Measurements from ENCODE around the gene FBXO31. TPM values are rescaled to one million over a fixed set of nuclear protein-coding genes. Genes with fewer than 3 reads are reported as not detected.

Gene FBXO31
- total and polyA plus RNA-seq, 2 donors (not counting 3 experiments of a cell fraction or from before 2014, with no cell fraction given) = 17.1 to 31.8 TPM

GRCh38 chr16:87382023-87382785 is 1.4 kb downstream of the FBXO31 start:
- Histone ChIP-seq H3K4me3 (replicated peaks in 1 of 3; ENCODE audit: insufficient read depth in 1 of 3, low read depth in 1 of 3, low read length in 3 of 3) (peak overlapping the region in 2 of 3 experiments; percentile 56 to 77), H3K9me3 (replicated peaks; ENCODE audit: control insufficient read depth, insufficient read depth, low read length) (no peaks in the 10 kb centered on the region), H3K4me1 (ENCODE audit: control insufficient read depth, extremely low read depth, insufficient read depth, low read length) (peaks cover 12% of the 10 kb centered on the region), H3K9me1 (replicated peaks; ENCODE audit: control insufficient read depth, extremely low read depth, insufficient read depth, low read length) (no peaks in the 10 kb centered on the region), H3K79me2 (ENCODE audit: control insufficient read depth, insufficient read depth, low read length) (peaks cover 47% of the 10 kb centered on the region), H3K27ac (ENCODE audit: insufficient read depth, low read depth, low read length) (no peak overlapping the region), H4K20me1 (replicated peaks; ENCODE audit: control insufficient read depth, extremely low read depth, insufficient read depth, low read length) (peaks cover 2% of the 10 kb centered on the region), H2AFZ (ENCODE audit: low read depth, low read length) (peak overlapping the region; percentile 21), H3K27me3 (ENCODE audit: control insufficient read depth in 2 of 2, insufficient read depth in 2 of 2, low read length in 2 of 2) (no peaks in the 10 kb centered on the region), H3K9ac (replicated peaks; ENCODE audit: extremely low read depth, insufficient read depth, low read length) (peak overlapping the region; percentile 48), H3K4me2 (ENCODE audit: insufficient read depth, low read length) (peak overlapping the region; percentile 91), H3K36me3 (ENCODE audit: control insufficient read depth in 2 of 2, extremely low read depth in 1 of 2, insufficient read depth in 2 of 2, low read length in 2 of 2) (no peaks in the 10 kb centered on the region)
- dilution Hi-C loops (cut with MboI; ENCODE audit: extremely low pct_ligation_motif_present, low sequenced_read_pairs) = no loop called here
- DNase-seq (ENCODE audit: low read depth, low spot score) = no peak
- ChIA-PET POLR2A (no interaction called here), CTCF (interaction anchor here (1.5 to 3.9 kb wide), 4 partner anchors 12 to 84 kb away, joined by 5 to 21 read pairs (median 11); partner anchors contain the start of gene C16orf95)
- peak; percentile 18 for FAIRE-seq
- intact Hi-C loops (cut with micrococcal nuclease) = loop anchor here (2.0 to 10.0 kb wide), 3 partner anchors 65 to 717 kb away; partner anchors contain the start of gene C16orf95
- no TSS peak for BruUV-seq (replicated peaks)
- no peak for TF ChIP-seq JUN (IDR thresholded peaks at IDR 0.05; ENCODE audit: borderline replicate concordance, insufficient read depth, insufficient read length, low read depth)
- TF ChIP-seq POLR2A (IDR thresholded peaks at IDR 0.05; ENCODE audit: low read depth, low read length) = no peak
- TF ChIP-seq GATA2 (IDR thresholded peaks at IDR 0.05; ENCODE audit: insufficient read depth, insufficient read length, low read depth, low read length) = no peak

DNA sequence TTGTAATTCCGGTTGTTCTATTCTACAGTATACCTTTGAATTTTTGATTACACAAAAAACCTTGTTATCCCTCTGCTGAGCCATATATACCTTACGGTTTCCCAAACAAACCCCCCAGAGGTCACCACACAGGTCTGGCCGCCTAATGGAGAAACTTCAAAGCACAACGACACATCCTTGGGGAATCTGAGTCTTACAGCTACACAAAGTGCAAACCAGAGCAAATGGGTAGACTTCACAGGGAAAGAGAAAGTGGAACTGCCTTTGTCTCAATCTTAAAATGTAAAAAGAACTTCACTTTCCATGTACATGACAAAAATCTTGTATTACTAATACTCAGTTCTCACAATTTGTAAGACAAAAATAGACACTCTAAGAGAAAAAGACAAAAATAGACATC is 2.7 kb downstream of the FBXO31 start:
- intact Hi-C loops (cut with micrococcal nuclease) (loop anchor here (10.0 kb wide), 2 partner anchors 316 to 716 kb away; no protein-coding TSS in a partner anchor), dilution Hi-C loops (cut with MboI; ENCODE audit: extremely low pct_ligation_motif_present, low sequenced_read_pairs) (no loop called here)
- ChIA-PET CTCF (interaction anchor here (1.5 kb wide), 1 partner anchor 63 kb away, joined by 5 read pairs; the partner anchor contains the start of gene C16orf95), POLR2A (no interaction called here)
- Histone ChIP-seq H3K9me1 (replicated peaks; ENCODE audit: control insufficient read depth, extremely low read depth, insufficient read depth, low read length) (no peaks in the 10 kb centered on the region), H3K27ac (ENCODE audit: insufficient read depth, low read depth, low read length) (no peak overlapping the region), H3K79me2 (ENCODE audit: control insufficient read depth, insufficient read depth, low read length) (peaks cover 55% of the 10 kb centered on the region), H3K9me3 (replicated peaks; ENCODE audit: control insufficient read depth, insufficient read depth, low read length) (no peaks in the 10 kb centered on the region), H3K4me2 (ENCODE audit: insufficient read depth, low read length) (no peak overlapping the region), H3K4me3 (replicated peaks in 1 of 3; ENCODE audit: insufficient read depth in 1 of 3, low read depth in 1 of 3, low read length in 3 of 3) (no peak overlapping the region), H3K36me3 (ENCODE audit: control insufficient read depth in 2 of 2, extremely low read depth in 1 of 2, insufficient read depth in 2 of 2, low read length in 2 of 2) (no peaks in the 10 kb centered on the region), H3K4me1 (ENCODE audit: control insufficient read depth, extremely low read depth, insufficient read depth, low read length) (peaks cover 22% of the 10 kb centered on the region), H2AFZ (ENCODE audit: low read depth, low read length) (no peak overlapping the region), H4K20me1 (replicated peaks; ENCODE audit: control insufficient read depth, extremely low read depth, insufficient read depth, low read length) (peaks cover 2% of the 10 kb centered on the region), H3K9ac (replicated peaks; ENCODE audit: extremely low read depth, insufficient read depth, low read length) (no peak overlapping the region), H3K27me3 (ENCODE audit: control insufficient read depth in 2 of 2, insufficient read depth in 2 of 2, low read length in 2 of 2) (no peaks in the 10 kb centered on the region)
- BruUV-seq (replicated peaks) = no TSS peak
- no peak for DNase-seq (ENCODE audit: low read depth, low spot score)
- TF ChIP-seq FOS (IDR thresholded peaks at IDR 0.05; ENCODE audit: borderline replicate concordance, insufficient read depth, low read length) = no peak
- TF ChIP-seq EZH2 (IDR thresholded peaks at IDR 0.05; ENCODE audit: borderline replicate concordance, low read depth, low read length, severe bottlenecking) = no peak
- no peak for TF ChIP-seq CTCF (IDR thresholded peaks at IDR 0.05; ENCODE audit: extremely low read depth in 1 of 2, insufficient read depth in 1 of 2, low read depth in 1 of 2, low read length in 2 of 2)
- no peak for TF ChIP-seq GATA2 (IDR thresholded peaks at IDR 0.05; ENCODE audit: insufficient read depth, insufficient read length, low read depth, low read length)
- TF ChIP-seq JUN (IDR thresholded peaks at IDR 0.05; ENCODE audit: borderline replicate concordance, insufficient read depth, insufficient read length, low read depth) = no peak
- TF ChIP-seq POLR2A (IDR thresholded peaks at IDR 0.05; ENCODE audit: low read depth, low read length) = no peak
- TF ChIP-seq POLR2AphosphoS5 (IDR thresholded peaks at IDR 0.05; ENCODE audit: insufficient read depth, low read depth, low read length) = no peak
- no peak for TF ChIP-seq MAX (IDR thresholded peaks at IDR 0.05; ENCODE audit: insufficient read depth, insufficient read length)
- no peak for TF ChIP-seq MYC (IDR thresholded peaks at IDR 0.05; ENCODE audit: low read depth, low read length)
- no peak for FAIRE-seq

Measured in endothelial cell of umbilical vein (primary cell).